ENCODE data around the gene RNASE12. TPM values are rescaled to one million over a fixed set of nuclear protein-coding genes. Genes with fewer than 3 reads are reported as not detected.

The RNASE12 gene
- total and polyA plus RNA-seq, 9 of the 15 experiments (the other 6 are each of a cell fraction or from before 2014, with no cell fraction given), result 0.24 TPM; not detected in 8

- no peak for TF ChIP-seq ZNF75A (CRISPR knock-in tag; IDR thresholded peaks at IDR 0.05)
- no peak; a peak in 1 of 4 replicates for TF ChIP-seq RAD21 (CRISPR knock-in tag; conservative IDR thresholded peaks at IDR 0.05 in 1 of 2, IDR thresholded peaks at IDR 0.05 in 1 of 2)
- peak; percentile 84; the same call in 1 of the 2 replicates for TF ChIP-seq HMGXB4 (CRISPR knock-in tag; IDR thresholded peaks at IDR 0.05)
- TF ChIP-seq TBP (optimal IDR thresholded peaks at IDR 0.05; ENCODE audit: low read depth, low read length), result peak; percentile 98
- TF ChIP-seq NELFE (IDR thresholded peaks at IDR 0.05; ENCODE audit: insufficient read depth, insufficient read length), result no peak
- no peak for TF ChIP-seq ZNF224 (CRISPR knock-in tag; IDR thresholded peaks at IDR 0.05)
- no peak for TF ChIP-seq SNAPC5 (CRISPR knock-in tag; IDR thresholded peaks at IDR 0.05)
- no peak for TF ChIP-seq CBFA2T2 (conservative IDR thresholded peaks at IDR 0.05)
- no peak for TF ChIP-seq ZNF830 (CRISPR knock-in tag; IDR thresholded peaks at IDR 0.05)
- no peak for TF ChIP-seq SIRT6 (IDR thresholded peaks at IDR 0.05; ENCODE audit: low read depth, low read length)
- TF ChIP-seq UBTF (IDR thresholded peaks at IDR 0.05; ENCODE audit: borderline replicate concordance in 1 of 2, low read depth in 2 of 2, low read length in 2 of 2), result no peak
- no peak for TF ChIP-seq CAMTA2 (CRISPR knock-in tag; conservative IDR thresholded peaks at IDR 0.05)
- TF ChIP-seq POLR3G (IDR thresholded peaks at IDR 0.05; ENCODE audit: extremely low read depth, insufficient read length, insufficient replicate concordance), result peak; percentile 26
- no peak for TF ChIP-seq GTF2B (IDR thresholded peaks at IDR 0.05; ENCODE audit: extremely low read depth, insufficient read length)
These were observed 22.2 kb upstream of the RNASE12 start (continued) for GRCh38 chr14:20613094-20614037.

Measured in K562 (cell line).